Duodenal mucosa (tissue), 2 donors: ENCODE data around the gene YPEL2.
"Not testable (repeated sequence)": the region's sequence is repeated elsewhere in the genome, so short reads cannot be mapped to it uniquely, and the experiment has no call there.

ENCODE experiments used
- H3K27ac ChIP-seq: one replicate; pipeline ENCODE4 v1.7.0; 2013; ENCODE audit warnings: low read depth, low read length
- H3K27me3 ChIP-seq, 2 donors: one replicate each; pipeline ENCODE4 v1.7.0; 2013; ENCODE audit warnings: low read length in 2 of 2, control low read depth in 1 of 2; ENCODE audit not compliant: insufficient read depth in 2 of 2, control insufficient read depth in 1 of 2
- H3K36me3 ChIP-seq, 2 donors: one replicate each; pipeline ENCODE4 v1.7.0; 2013; ENCODE audit warnings: low read length in 2 of 2, control low read depth in 1 of 2; ENCODE audit not compliant: insufficient read depth in 2 of 2, control insufficient read depth in 1 of 2
- H3K4me1 ChIP-seq, 2 donors: one replicate each; pipeline ENCODE4 v1.7.0; 2013; ENCODE audit warnings: low read length in 2 of 2, control low read depth in 1 of 2; ENCODE audit not compliant: insufficient read depth in 2 of 2, control insufficient read depth in 1 of 2
- H3K4me3 ChIP-seq, 2 donors: one replicate each; pipeline ENCODE4 v1.7.0; 2013; ENCODE audit warnings: low read length in 2 of 2, low read depth in 1 of 2
- H3K9ac ChIP-seq, 2 donors: one replicate each; pipeline ENCODE4 v1.7.0; 2013; ENCODE audit warnings: low read length in 2 of 2, low read depth in 1 of 2
- H3K9me3 ChIP-seq, 2 donors: one replicate each; pipeline ENCODE4 v1.7.0; 2013; ENCODE audit warnings: low read length in 2 of 2, control low read depth in 1 of 2; ENCODE audit not compliant: control insufficient read depth in 1 of 2

YPEL2 gene

DNA sequence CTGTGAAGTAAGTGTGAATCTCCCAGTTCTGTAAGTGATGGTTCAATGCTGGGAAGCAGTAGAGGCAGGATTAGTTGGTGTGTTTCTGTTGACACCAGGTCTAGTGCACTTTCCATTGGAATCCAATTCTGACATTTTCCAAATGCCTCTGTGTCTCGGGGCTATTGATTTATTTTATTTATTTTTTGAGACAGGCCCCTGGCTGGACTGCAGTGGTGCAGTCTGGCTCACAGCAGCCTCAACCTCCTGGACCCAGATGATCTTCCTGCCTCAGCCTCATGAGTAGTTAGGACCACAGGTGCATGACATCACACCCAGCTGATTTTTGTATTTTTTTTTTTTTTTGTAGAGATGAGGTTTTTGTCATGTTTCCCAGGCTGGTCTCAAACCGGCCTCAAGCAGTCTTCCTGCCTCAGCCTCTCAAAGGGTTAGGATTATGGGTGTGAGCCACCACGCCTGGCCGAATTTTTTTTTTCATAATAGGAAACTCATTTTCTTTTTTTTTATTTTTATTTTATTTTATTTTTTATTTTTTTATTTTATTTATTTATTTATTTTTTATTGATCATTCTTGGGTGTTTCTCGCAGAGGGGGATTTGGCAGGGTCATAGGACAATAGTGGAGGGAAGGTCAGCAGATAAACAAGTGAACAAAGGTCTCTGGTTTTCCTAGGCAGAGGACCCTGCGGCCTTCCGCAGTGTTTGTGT lies 61.7 kb downstream of the YPEL2 start:
- Histone ChIP-seq H3K9ac (no peak overlapping the region), H3K27me3 (no peaks in the 10 kb centered on the region), H3K9me3 (no peaks in the 10 kb centered on the region), H3K36me3 (peaks cover 11 to 46% of the 10 kb centered on the region in 2 donors), H3K27ac (no peak overlapping the region), H3K4me1 (no peaks in the 10 kb centered on the region), H3K4me3 (no peak overlapping the region)

GRCh38 chr17:59393742-59394410 lies 62.4 kb downstream of the YPEL2 start:
- not testable (repeated sequence) for H3K27me3 ChIP-seq, H3K27ac ChIP-seq, H3K9ac ChIP-seq, H3K9me3 ChIP-seq, H3K4me3 ChIP-seq, H3K4me1 ChIP-seq
- peaks cover 11 to 50% of the 10 kb centered on the region in 2 donors for H3K36me3 ChIP-seq

DNA sequence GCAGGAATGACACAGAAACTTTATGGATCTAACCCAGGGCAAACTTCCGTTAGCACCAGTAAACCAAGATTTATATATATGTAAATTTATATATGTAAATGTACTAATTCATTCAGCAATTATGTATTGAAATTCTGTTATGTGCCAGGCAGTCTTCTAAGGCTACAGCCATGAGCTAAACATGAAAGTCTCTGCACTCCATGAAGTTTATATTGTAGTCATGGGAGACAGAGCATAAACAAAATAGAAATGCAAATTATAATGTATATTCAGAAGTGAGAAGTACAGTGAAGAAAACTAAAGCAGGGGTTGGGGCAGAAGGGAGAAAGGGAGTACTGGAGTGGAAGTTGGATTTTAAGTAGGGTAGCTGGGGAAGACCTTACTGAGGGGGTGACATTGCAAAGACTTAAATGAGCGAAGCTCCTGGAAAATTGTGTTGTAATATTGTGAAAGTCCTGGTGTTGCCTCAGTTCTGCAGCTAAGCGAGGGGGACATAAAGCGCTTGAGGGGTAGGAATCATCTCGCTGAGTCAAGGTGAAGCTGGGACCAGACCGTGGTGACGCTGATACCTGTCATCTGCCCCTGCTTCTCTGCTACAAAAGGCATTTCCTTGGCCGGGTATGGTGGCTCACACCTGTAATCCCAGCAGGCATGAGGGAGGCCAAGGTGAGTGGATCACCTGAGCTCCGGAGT lies 64.8 kb downstream of the YPEL2 start:
- Histone ChIP-seq H3K27ac (no peak overlapping the region), H3K4me3 (no peak overlapping the region), H3K9ac (no peak overlapping the region), H3K27me3 (no peaks in the 10 kb centered on the region), H3K36me3 (peaks cover 5 to 35% of the 10 kb centered on the region in 2 donors), H3K4me1 (peaks cover 6 to 14% of the 10 kb centered on the region in 2 donors), H3K9me3 (no peaks in the 10 kb centered on the region)

- H3K4me1 ChIP-seq, result peaks cover 10 to 22% of the 10 kb centered on the region in 2 donors
- H3K27ac ChIP-seq, result no peak overlapping the region
- no peaks in the 10 kb centered on the region for H3K27me3 ChIP-seq
- peaks cover 5 to 35% of the 10 kb centered on the region in 2 donors for H3K36me3 ChIP-seq
- H3K9me3 ChIP-seq, result no peaks in the 10 kb centered on the region
- H3K4me3 ChIP-seq, result no peak overlapping the region
- H3K9ac ChIP-seq, result no peak overlapping the region
Measured at GRCh38 chr17:59397316-59398073, 66.0 kb downstream of the YPEL2 start.

GRCh38 chr17:59399914-59400313 lies 68.5 kb downstream of the YPEL2 start:
- no peaks in the 10 kb centered on the region for H3K27me3 ChIP-seq
- H3K4me3 ChIP-seq, result no peak overlapping the region
- no peak overlapping the region for H3K9ac ChIP-seq
- no peaks in the 10 kb centered on the region for H3K9me3 ChIP-seq
- no peak overlapping the region for H3K27ac ChIP-seq
- peaks cover 5 to 30% of the 10 kb centered on the region in 2 donors for H3K36me3 ChIP-seq
- H3K4me1 ChIP-seq, result peaks cover 10 to 22% of the 10 kb centered on the region in 2 donors

DNA sequence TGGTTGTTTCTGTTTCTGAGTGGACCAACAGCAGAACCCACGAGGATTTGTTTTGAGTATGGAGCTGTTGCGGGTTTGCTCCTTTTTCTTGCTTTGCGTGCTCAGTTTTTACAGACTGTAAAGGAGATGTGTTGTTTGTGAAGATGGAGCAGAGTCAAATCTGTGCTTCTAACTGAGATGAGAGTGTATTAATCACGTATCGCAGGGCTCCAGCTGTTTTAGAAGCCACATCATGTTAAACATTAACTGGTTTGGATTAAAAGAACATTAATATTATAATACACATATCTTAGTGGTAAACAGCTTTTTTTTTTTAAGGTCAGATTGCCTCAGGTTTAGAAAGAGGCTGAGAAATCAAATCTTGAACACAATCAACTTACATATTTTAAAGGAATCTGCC lies 69.4 kb downstream of the YPEL2 start:
- Histone ChIP-seq H3K27ac (no peak overlapping the region), H3K4me1 (peaks cover 10 to 23% of the 10 kb centered on the region in 2 donors), H3K36me3 (peaks cover 5 to 23% of the 10 kb centered on the region in 2 donors), H3K27me3 (no peaks in the 10 kb centered on the region), H3K9me3 (no peaks in the 10 kb centered on the region), H3K4me3 (peak overlapping the region in 1 of 2 donors; percentile 51), H3K9ac (no peak overlapping the region)

DNA sequence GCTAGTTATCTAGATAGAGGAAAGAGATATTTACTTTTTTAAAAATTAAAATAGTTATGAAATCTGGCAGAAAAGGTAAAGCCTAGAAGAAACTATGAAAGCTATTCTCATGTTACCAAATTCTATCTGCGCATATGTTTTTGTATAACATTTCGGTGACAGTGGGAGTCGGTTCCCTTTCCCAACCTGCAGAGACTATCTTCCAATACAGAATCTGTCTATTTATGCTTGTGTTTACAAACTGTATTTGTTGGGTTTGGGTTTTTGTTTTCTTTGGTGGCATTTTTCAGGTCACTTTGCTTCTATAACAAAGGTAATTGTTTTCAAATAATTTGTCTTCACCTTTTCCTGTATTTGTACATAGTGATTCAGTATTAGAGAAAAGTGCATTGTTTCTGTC lies 69.8 kb downstream of the YPEL2 start:
- H3K9ac ChIP-seq, result no peak overlapping the region
- no peaks in the 10 kb centered on the region for H3K27me3 ChIP-seq
- peaks cover 10 to 27% of the 10 kb centered on the region in 2 donors for H3K4me1 ChIP-seq
- H3K4me3 ChIP-seq, result no peak overlapping the region
- H3K9me3 ChIP-seq, result no peaks in the 10 kb centered on the region
- H3K27ac ChIP-seq, result no peak overlapping the region
- peaks cover 5 to 23% of the 10 kb centered on the region in 2 donors for H3K36me3 ChIP-seq

DNA sequence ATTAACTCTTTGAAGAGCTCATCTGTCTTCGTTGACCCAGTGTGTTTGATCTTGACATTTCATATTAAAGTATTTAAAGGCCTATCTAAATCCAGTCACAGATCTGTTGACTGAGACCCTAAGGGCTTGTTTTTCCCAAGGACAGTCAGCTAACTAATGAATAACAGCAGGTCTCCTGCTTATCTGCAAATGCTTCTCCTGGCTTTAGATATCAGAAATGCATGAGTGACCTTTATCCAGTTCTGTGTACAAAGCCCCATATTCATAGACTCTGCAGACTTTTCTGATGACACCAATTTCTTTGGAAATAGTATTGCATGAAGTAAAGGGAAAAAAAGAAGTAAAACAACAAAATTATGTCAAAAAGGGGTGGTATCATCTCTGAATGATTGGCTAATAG lies 70.3 kb downstream of the YPEL2 start:
- no peak overlapping the region for H3K27ac ChIP-seq

GRCh38 chr17:59402760-59403159 lies 71.3 kb downstream of the YPEL2 start:
- H3K4me1 ChIP-seq, result peaks cover 17 to 32% of the 10 kb centered on the region in 2 donors
- peaks cover 0 to 11% of the 10 kb centered on the region in 2 donors for H3K36me3 ChIP-seq
- H3K9me3 ChIP-seq, result no peaks in the 10 kb centered on the region
- H3K9ac ChIP-seq, result no peak overlapping the region
- H3K27me3 ChIP-seq, result no peaks in the 10 kb centered on the region
- H3K27ac ChIP-seq, result no peak overlapping the region
- no peak overlapping the region for H3K4me3 ChIP-seq

More for the DNA sequence above, 70.3 kb downstream of the YPEL2 start:
- Histone ChIP-seq H3K4me1 (peaks cover 14 to 31% of the 10 kb centered on the region in 2 donors), H3K4me3 (no peak overlapping the region), H3K36me3 (peaks cover 5 to 20% of the 10 kb centered on the region in 2 donors), H3K9me3 (no peaks in the 10 kb centered on the region), H3K27me3 (no peaks in the 10 kb centered on the region), H3K9ac (no peak overlapping the region)
